GM23248 (cell line): ENCODE data around the gene NLGN4X. TPM values are rescaled to one million over a fixed set of nuclear protein-coding genes. Genes with fewer than 3 reads are reported as not detected.

Experiments used
- DNase-seq: peaks from one replicate; pipeline ENCODE4 v3.0.0-alpha.2; 2015
- H2AFZ ChIP-seq: fragments of 200-600 bp; sonication (generic); 2 replicates; pipeline ENCODE4 v1.6.1; 2016; ENCODE audit warnings: antibody characterized with exemption
- H3F3A ChIP-seq: fragments of 200-600 bp; sonication (generic); 2 replicates; pipeline ENCODE4 v1.6.1; 2016; ENCODE audit warnings: mild to moderate bottlenecking, antibody characterized with exemption, mixed run types; ENCODE audit not compliant: insufficient read depth
- H3K27ac ChIP-seq: fragments of 200-600 bp; sonication (generic); 2 replicates; pipeline ENCODE4 v1.5.1; 2016; ENCODE audit warnings: mild to moderate bottlenecking
- H3K27me3 ChIP-seq: fragments of 200-600 bp; sonication (generic); replicated peaks from 2 replicates; pipeline ENCODE4 v1.6.1; 2016; ENCODE audit warnings: mild to moderate bottlenecking; ENCODE audit not compliant: insufficient read depth
- H3K36me3 ChIP-seq: fragments of 200-600 bp; sonication (generic); 2 replicates; pipeline ENCODE4 v1.6.1; 2016; ENCODE audit warnings: low read depth, mild to moderate bottlenecking
- H3K4me1 ChIP-seq: fragments of 200-600 bp; sonication (generic); 2 replicates; pipeline ENCODE4 v1.6.1; 2016; ENCODE audit warnings: mild to moderate bottlenecking; ENCODE audit not compliant: insufficient read depth
- H3K4me2 ChIP-seq: fragments of 200-600 bp; sonication (generic); one replicate; pipeline ENCODE4 v1.6.1; 2016; ENCODE audit warnings: mild to moderate bottlenecking; ENCODE audit not compliant: unreplicated experiment
- H3K4me3 ChIP-seq: fragments of 200-600 bp; sonication (generic); 2 replicates; pipeline ENCODE4 v1.5.1; 2016; ENCODE audit warnings: mild to moderate bottlenecking
- H3K79me2 ChIP-seq: fragments of 200-600 bp; sonication (generic); 2 replicates; pipeline ENCODE4 v1.6.1; 2016; ENCODE audit warnings: mild to moderate bottlenecking; ENCODE audit not compliant: insufficient read depth
- H3K9ac ChIP-seq: fragments of 200-600 bp; sonication (generic); 2 replicates; pipeline ENCODE4 v1.6.1; 2016; ENCODE audit warnings: mild to moderate bottlenecking
- H3K9me2 ChIP-seq: fragments of 200-600 bp; sonication (generic); 2 replicates; pipeline ENCODE4 v1.6.1; 2016; ENCODE audit warnings: mixed run types, mild to moderate bottlenecking, moderate library complexity; ENCODE audit not compliant: insufficient read depth
- H3K9me3 ChIP-seq: fragments of 200-600 bp; sonication (generic); one replicate; pipeline ENCODE4 v1.6.1; 2017; ENCODE audit warnings: low read depth
- H4K20me1 ChIP-seq: fragments of 200-600 bp; sonication (generic); 2 replicates; pipeline ENCODE4 v1.6.0; 2016; ENCODE audit not compliant: insufficient read depth
- EZH2 ChIP-seq: fragments of 200-600 bp; sonication (generic); IDR thresholded peaks from 2 replicates; pipeline ENCODE4 v1.6.1; 2018; ENCODE audit warnings: antibody characterized with exemption, mild to moderate bottlenecking; ENCODE audit not compliant: insufficient read depth, poor library complexity, severe bottlenecking
- EZH2phosphoT487 ChIP-seq: fragments of 200-600 bp; sonication (generic); IDR thresholded peaks from 2 replicates; pipeline ENCODE4 v1.6.1; 2018; ENCODE audit warnings: antibody characterized with exemption, moderate library complexity, mild to moderate bottlenecking, low read depth; ENCODE audit not compliant: insufficient read depth
- WGBS, 2 experiments: methylation state at CpG; one replicate each; pipeline ENCODE4 v1.1.6; 2015 to 2017; ENCODE audit warnings: low lambda C conversion rate in 2 of 2, low coverage in 1 of 2; ENCODE audit errors: missing lambda C conversion rate in 2 of 2; 5-methylcytosine and 5-hydroxymethylcytosine counted together
- in situ Hi-C: fragments of 300-500 bp; cut with MboI; formaldehyde crosslinking; loops from 2 replicates; pipeline ENCODE4 v1.15.0; 2020
- polyA plus RNA-seq: library from polyadenylated mRNA; unstranded; fragments of >200 nt; fragmentation: Nextera tagmentation; extraction: Ambion mirVana; gene quantifications from 2 replicates; pipeline ENCODE4 v1.2.1, GENCODE V29; 2016
- total RNA-seq: library from RNA; depleted of rRNA; stranded (reverse); fragments of >200 nt; shearing (Covaris generic); gene quantifications from 2 replicates; pipeline ENCODE4 v1.2.3, GENCODE V29; 2014; rRNA removed

NLGN4X gene
- total RNA-seq (under 0.01 TPM in 1 of 2 replicates, not detected in the other), polyA plus RNA-seq (not detected in 2 replicates)

- H4K20me1 ChIP-seq: no peaks in the 10 kb centered on the region
- no peak within 1 kb of the TSS for H3K4me2 ChIP-seq
- no peak within 1 kb of the TSS for H2AFZ ChIP-seq
- no peak within 1 kb of the TSS for H3K4me3 ChIP-seq
- no peaks in the 10 kb centered on the region for H3K9me2 ChIP-seq
- no peak for DNase-seq
- no peaks in the 10 kb centered on the region for H3K4me1 ChIP-seq
- 0 out of 2 replicates have a peak, but pooled peaks cover 3% of the 10 kb centered on the region for H3K27me3 ChIP-seq
- H3K36me3 ChIP-seq: no peaks in the 10 kb centered on the region
- no peak within 1 kb of the TSS for H3K27ac ChIP-seq
- TF ChIP-seq EZH2 (no peak), EZH2phosphoT487 (no peak)
- no peaks in the 10 kb centered on the region for H3K79me2 ChIP-seq
- H3K9me3 ChIP-seq: no peaks in the 10 kb centered on the region
- WGBS, 2 experiments: 0 to 2% methylated on average over 9 to 11 of the region's 12 CpGs
- in situ Hi-C loops: no loop called here
- H3F3A ChIP-seq: no peaks in the 10 kb centered on the region
- no peak within 1 kb of the TSS for H3K9ac ChIP-seq
Measured at GRCh38 chrX:6228720-6229119, at the start of gene NLGN4X. Gene NLGN4X, minus strand, starts transcription at chrX:6228867. Its CDS starts 77,401 bp downstream, at chrX:6151466.

- Histone ChIP-seq H3K9me2 (no peaks in the 10 kb centered on the region), H3K79me2 (no peaks in the 10 kb centered on the region), H3K36me3 (no peaks in the 10 kb centered on the region), H3K9me3 (no peaks in the 10 kb centered on the region), H3F3A (no peaks in the 10 kb centered on the region), H3K4me2 (no peak overlapping the region), H3K9ac (no peak overlapping the region), H4K20me1 (no peaks in the 10 kb centered on the region), H2AFZ (no peak overlapping the region), H3K27ac (no peak overlapping the region), H3K4me3 (no peak overlapping the region), H3K4me1 (no peaks in the 10 kb centered on the region), H3K27me3 (no peaks in the 10 kb centered on the region)
- DNase-seq: no peak
- WGBS, 2 experiments: 17 to 27% methylated on average over 2 of the region's 2 CpGs
- TF ChIP-seq EZH2phosphoT487: no peak
- TF ChIP-seq EZH2: no peak
- in situ Hi-C loops: no loop called here
Measured at GRCh38 chrX:6266041-6266440, 37.4 kb upstream of the NLGN4X start.

GRCh38 chrX:6262959-6263358 is 34.3 kb upstream of the NLGN4X start:
- H3K9ac ChIP-seq: no peak overlapping the region
- no peaks in the 10 kb centered on the region for H3K9me2 ChIP-seq
- H4K20me1 ChIP-seq: no peaks in the 10 kb centered on the region
- H3K4me2 ChIP-seq: no peak overlapping the region
- no peaks in the 10 kb centered on the region for H3K36me3 ChIP-seq
- H2AFZ ChIP-seq: no peak overlapping the region
- H3F3A ChIP-seq: no peaks in the 10 kb centered on the region
- no peaks in the 10 kb centered on the region for H3K27me3 ChIP-seq
- no peak for DNase-seq
- TF ChIP-seq EZH2: no peak
- TF ChIP-seq EZH2phosphoT487: no peak
- H3K79me2 ChIP-seq: no peaks in the 10 kb centered on the region
- H3K9me3 ChIP-seq: no peaks in the 10 kb centered on the region
- no peaks in the 10 kb centered on the region for H3K4me1 ChIP-seq
- in situ Hi-C loops: no loop called here
- WGBS, 2 experiments: 0% methylated on average over 3 of the region's 3 CpGs
- H3K4me3 ChIP-seq: no peak overlapping the region
- no peak overlapping the region for H3K27ac ChIP-seq

- no peak overlapping the region for H3K9ac ChIP-seq
- H3K4me2 ChIP-seq: no peak overlapping the region
- H4K20me1 ChIP-seq: no peaks in the 10 kb centered on the region
- H2AFZ ChIP-seq: no peak overlapping the region
- H3K4me3 ChIP-seq: no peak overlapping the region
- no peak for TF ChIP-seq EZH2phosphoT487
- no peak for TF ChIP-seq EZH2
- no peaks in the 10 kb centered on the region for H3K79me2 ChIP-seq
- 0 to 5% methylated on average over 2 to 3 of the region's 3 CpGs for WGBS, 2 experiments
- H3K27me3 ChIP-seq: no peaks in the 10 kb centered on the region
- H3K9me3 ChIP-seq: no peaks in the 10 kb centered on the region
- in situ Hi-C loops: no loop called here
- H3K36me3 ChIP-seq: no peaks in the 10 kb centered on the region
- no peaks in the 10 kb centered on the region for H3K9me2 ChIP-seq
- no peak overlapping the region for H3K27ac ChIP-seq
- DNase-seq: no peak
- no peaks in the 10 kb centered on the region for H3F3A ChIP-seq
- no peaks in the 10 kb centered on the region for H3K4me1 ChIP-seq
Measured at GRCh38 chrX:6257025-6257424, 28.4 kb upstream of the NLGN4X start.

- no peaks in the 10 kb centered on the region for H3K4me1 ChIP-seq
- no peak overlapping the region for H3K4me3 ChIP-seq
- 23 to 35% methylated on average over 6 of the region's 6 CpGs for WGBS, 2 experiments
- TF ChIP-seq EZH2 (no peak), EZH2phosphoT487 (no peak)
- H3K36me3 ChIP-seq: no peaks in the 10 kb centered on the region
- no peaks in the 10 kb centered on the region for H3K9me3 ChIP-seq
- no peaks in the 10 kb centered on the region for H3F3A ChIP-seq
- H3K4me2 ChIP-seq: no peak overlapping the region
- H2AFZ ChIP-seq: no peak overlapping the region
- no peak overlapping the region for H3K27ac ChIP-seq
- H3K79me2 ChIP-seq: no peaks in the 10 kb centered on the region
- H3K27me3 ChIP-seq: no peaks in the 10 kb centered on the region
- no peaks in the 10 kb centered on the region for H4K20me1 ChIP-seq
- in situ Hi-C loops: no loop called here
- H3K9me2 ChIP-seq: no peaks in the 10 kb centered on the region
- no peak overlapping the region for H3K9ac ChIP-seq
- no peak for DNase-seq
Measured at GRCh38 chrX:6244666-6245065, 16.0 kb upstream of the NLGN4X start.
